Tibial nerve (tissue), 4 donors: ENCODE data around the gene PTPRJ.

Experiments
- EP300 ChIP-seq, 2 donors: sonication (generic); formaldehyde crosslinking; IDR thresholded peaks; one replicate each; pipeline ENCODE4 v1.6.1; 2017; ENCODE audit warnings: antibody characterized with exemption in 2 of 2, mild to moderate bottlenecking in 1 of 2
- POLR2A ChIP-seq, 2 donors: fragments of 450-650 bp; IDR thresholded peaks; one replicate each; pipeline ENCODE4 v1.6.1; 2017; ENCODE audit warnings: antibody characterized with exemption in 2 of 2, mild to moderate bottlenecking in 2 of 2, moderate library complexity in 2 of 2
- TF ChIP-seq, protein P1 (sequence below), 5 experiments: fragments of 200-600 bp in 3 of 5; fragments of 450-650 bp in 2 of 5; sonication (generic) in 3 of 5; IDR thresholded peaks; one replicate each; pipeline ENCODE4 v1.5.1; 2016 to 2019; ENCODE audit warnings: antibody characterized with exemption in 5 of 5, mild to moderate bottlenecking in 3 of 5, moderate library complexity in 2 of 5

DNA sequence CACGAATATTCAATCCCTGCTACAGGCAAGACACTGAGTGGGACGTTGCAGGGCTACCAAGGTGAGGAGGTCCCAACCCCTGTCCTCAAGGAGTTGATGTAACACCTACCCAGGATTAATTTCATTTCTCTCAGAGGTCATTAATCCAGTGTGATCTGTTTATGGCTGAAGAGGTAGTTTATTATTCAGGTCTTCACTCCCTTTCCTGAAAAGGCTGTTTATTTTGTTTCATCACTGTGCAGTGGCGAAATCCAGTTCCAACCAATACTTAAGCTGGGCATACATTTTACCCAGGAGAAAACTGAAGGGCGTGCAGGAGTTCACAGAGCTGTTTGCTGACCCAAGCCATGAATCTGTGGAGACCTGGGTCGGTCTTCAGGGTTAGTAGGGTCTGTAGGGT, 2.7 kb upstream of the PTPRJ start:
- TF ChIP-seq, protein P1, sequence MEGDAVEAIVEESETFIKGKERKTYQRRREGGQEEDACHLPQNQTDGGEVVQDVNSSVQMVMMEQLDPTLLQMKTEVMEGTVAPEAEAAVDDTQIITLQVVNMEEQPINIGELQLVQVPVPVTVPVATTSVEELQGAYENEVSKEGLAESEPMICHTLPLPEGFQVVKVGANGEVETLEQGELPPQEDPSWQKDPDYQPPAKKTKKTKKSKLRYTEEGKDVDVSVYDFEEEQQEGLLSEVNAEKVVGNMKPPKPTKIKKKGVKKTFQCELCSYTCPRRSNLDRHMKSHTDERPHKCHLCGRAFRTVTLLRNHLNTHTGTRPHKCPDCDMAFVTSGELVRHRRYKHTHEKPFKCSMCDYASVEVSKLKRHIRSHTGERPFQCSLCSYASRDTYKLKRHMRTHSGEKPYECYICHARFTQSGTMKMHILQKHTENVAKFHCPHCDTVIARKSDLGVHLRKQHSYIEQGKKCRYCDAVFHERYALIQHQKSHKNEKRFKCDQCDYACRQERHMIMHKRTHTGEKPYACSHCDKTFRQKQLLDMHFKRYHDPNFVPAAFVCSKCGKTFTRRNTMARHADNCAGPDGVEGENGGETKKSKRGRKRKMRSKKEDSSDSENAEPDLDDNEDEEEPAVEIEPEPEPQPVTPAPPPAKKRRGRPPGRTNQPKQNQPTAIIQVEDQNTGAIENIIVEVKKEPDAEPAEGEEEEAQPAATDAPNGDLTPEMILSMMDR (IDR thresholded peaks at IDR 0.05) = no peak
- TF ChIP-seq EP300 (IDR thresholded peaks at IDR 0.05) (no peak), POLR2A (IDR thresholded peaks at IDR 0.05) (no peak)
